Cardiac atrium fibroblast (primary cell): Measurements from ENCODE around the gene CUEDC2. TPM values are rescaled to one million over a fixed set of nuclear protein-coding genes. Genes with fewer than 3 reads are reported as not detected.

Source experiments
- total RNA-seq: library from RNA; depleted of rRNA; stranded (reverse); fragments of >200 nt; gene quantifications from 2 replicates; pipeline ENCODE4 v1.2.3, GENCODE V29; 2015

The CUEDC2 gene, protein sequence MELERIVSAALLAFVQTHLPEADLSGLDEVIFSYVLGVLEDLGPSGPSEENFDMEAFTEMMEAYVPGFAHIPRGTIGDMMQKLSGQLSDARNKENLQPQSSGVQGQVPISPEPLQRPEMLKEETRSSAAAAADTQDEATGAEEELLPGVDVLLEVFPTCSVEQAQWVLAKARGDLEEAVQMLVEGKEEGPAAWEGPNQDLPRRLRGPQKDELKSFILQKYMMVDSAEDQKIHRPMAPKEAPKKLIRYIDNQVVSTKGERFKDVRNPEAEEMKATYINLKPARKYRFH
- total RNA-seq = 77.3 and 87.4 TPM in 2 replicates

GRCh38 chr10:102432162-102432950, at the start of gene CUEDC2:
Gene CUEDC2, minus strand, starts transcription at chr10:102432574. Its CDS starts 7,386 bp downstream, at chr10:102425188.

DNA sequence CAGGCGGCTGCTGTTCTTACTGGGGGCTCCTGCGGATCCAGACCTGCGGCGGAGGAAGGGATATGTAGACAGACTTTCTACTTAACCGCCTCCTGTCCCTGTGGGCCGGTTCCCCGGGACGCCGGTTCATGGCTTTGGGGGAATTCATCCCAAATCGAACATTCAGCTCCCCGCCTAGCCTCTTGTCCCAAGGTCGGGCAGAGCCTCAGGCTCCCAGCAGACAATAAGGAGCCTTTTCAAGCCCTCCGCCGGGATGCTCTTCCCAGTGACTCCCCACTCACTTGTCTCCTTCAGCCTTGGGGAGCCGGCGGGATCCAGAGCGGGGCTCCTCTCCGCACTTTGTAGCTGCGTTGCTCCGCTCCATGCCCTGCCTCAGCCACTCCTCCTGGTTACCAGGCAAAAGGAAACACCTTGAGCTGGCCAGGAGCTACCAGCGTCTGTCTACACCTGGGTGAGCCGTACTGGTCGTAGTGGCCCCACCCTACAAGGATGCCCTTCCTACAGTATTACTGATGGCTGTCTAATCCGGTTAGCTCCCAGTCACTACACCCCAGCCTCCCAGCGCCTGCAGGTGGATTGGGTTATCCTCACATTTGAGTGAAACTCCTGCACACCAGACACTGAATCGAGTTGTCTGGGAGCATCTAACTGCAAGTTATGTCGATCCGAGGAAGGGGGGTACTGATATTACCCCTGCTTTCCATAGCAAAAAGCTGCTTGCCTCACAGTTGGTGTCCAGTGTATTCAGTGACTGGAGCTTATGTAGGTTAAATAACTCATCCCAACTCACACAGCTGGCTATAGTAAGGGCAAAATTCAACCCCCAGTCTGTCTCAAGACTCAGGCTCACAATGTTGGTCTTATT, 19.0 kb upstream of the CUEDC2 start, which contains the start of gene C10orf95:
C10orf95 (minus strand) TSS at position 439 of the 865 bp plus-strand sequence. CDS start 450 bp downstream, outside the sequence.

DNA sequence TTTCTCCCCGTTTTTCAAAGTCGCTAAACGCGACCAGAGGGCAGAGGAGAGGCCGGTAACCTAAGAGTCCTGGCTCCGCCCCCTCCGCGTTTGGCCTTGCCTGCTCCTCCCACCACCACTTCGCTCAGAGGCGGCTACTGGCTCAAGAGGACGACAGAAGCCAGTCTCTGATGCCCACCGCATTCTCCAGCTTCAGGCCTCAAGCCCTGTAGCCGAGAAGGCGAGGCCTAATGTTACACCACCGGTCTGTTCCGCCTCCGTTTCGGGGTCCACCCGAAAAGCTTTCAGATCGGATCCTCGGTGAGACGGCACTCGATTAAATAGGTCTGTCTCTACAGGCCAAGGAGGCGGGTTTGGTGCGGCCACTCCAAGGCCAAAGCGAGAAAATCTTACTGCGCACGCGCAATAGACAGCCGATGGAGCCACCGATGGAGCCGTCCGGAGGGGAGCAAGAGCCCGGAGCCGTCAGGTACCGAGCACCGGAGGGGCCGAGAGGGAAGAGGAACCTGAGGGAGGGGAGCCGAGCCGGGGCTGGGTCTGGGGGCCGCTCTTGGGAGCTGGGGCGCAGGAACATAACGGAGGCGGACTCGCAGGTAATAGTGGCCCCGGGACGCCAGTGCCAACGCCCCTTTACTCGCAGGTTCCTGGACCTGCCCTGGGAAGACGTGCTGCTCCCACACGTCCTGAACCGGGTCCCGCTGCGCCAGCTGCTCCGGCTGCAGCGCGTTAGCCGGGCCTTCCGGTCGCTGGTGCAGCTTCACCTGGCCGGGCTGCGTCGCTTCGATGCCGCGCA, 11.5 kb downstream of the CUEDC2 start, which contains the start of gene FBXL15:
FBXL15 (plus strand) TSS at position 123 of the 793 bp plus-strand sequence; CDS start at position 417, 294 bp downstream.

GRCh38 chr10:102418622-102419268, 13.6 kb downstream of the CUEDC2 start, which contains the start of gene PSD:
Gene PSD, minus strand, starts transcription at chr10:102418785. Its CDS starts 1,747 bp downstream, at chr10:102417038.

DNA sequence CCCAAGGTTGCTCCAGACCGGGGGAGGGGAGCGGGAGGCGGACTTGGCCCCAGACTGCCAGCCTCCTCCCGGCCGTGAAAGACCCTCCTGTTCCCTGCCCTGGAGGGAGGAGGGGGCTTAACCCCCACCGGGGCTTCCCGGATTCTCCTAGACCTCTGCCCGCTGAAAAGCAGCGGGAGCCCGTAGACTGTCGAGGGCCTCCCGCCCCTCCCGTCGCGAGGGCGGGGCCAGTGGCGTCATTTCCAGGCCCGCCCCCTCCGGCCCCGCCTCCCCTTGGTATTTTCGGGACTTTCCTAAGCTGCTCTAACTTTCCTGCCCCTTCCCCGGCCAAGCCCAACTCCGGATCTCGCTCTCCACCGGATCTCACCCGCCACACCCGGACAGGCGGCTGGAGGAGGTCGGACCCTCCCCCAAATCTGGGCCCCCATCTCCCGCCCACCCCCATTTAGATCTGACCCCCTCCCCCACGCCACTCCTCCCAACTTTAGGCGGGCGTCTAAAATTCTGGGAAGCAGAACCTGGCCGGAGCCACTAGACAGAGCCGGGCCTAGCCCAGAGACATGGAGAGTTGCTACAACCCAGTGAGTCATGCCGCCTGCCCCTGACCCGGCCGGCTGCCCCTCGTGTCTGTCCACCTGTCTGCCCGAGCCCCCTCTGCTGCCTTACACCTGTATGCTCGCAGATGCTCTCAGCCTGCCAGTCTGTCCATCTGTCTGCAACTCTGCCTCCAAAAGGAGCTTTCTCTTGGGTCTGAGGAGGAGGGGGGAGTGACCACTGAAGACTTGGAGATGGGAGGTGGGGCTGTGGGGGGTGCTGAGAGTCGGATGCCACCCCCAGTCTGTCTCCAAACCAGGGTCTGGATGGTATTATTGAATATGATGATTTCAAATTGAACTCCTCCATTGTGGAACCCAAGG, 36.7 kb downstream of the CUEDC2 start, which contains the start of gene NFKB2:
NFKB2 (plus strand) TSS at position 306 of the 917 bp plus-strand sequence; CDS start at position 561, 255 bp downstream.

Other genes with a start within 250 kb of the CUEDC2 start
- 0.32 and 1.1 TPM in 2 replicates for gene ELOVL3, start 206.3 kb downstream of the CUEDC2 start, total RNA-seq
- gene PITX3, start 191.1 kb downstream of the CUEDC2 start, total RNA-seq = 0.16 TPM in 1 of 2 replicates, not detected in the other
- 40.6 and 51.2 TPM in 2 replicates for gene GBF1, start 187.0 kb downstream of the CUEDC2 start, total RNA-seq
- gene NFKB2, start 36.9 kb downstream of the CUEDC2 start, total RNA-seq = 16.4 and 36.0 TPM in 2 replicates
- gene PSD, start 13.8 kb downstream of the CUEDC2 start, total RNA-seq = 0.72 and 1.1 TPM in 2 replicates
- gene FBXL15, start 11.7 kb downstream of the CUEDC2 start, total RNA-seq = 6.6 and 13.2 TPM in 2 replicates
- not detected in 2 replicates for gene C10orf95, start 19.0 kb upstream of the CUEDC2 start, total RNA-seq
- 114 and 115 TPM in 2 replicates for gene ACTR1A, start 70.1 kb upstream of the CUEDC2 start, total RNA-seq
- gene SUFU, start 71.4 kb upstream of the CUEDC2 start, total RNA-seq = 7.4 and 11.2 TPM in 2 replicates
- 116 and 205 TPM in 2 replicates for gene TRIM8, start 211.9 kb upstream of the CUEDC2 start, total RNA-seq